HepG2 (cell line): ENCODE data around the gene COQ4.
A peak's percentile ranks its signal among the peaks of the same experiment; 100 is the strongest.

Experiments
- ARID2 ChIP-seq: sonication (generic); formaldehyde crosslinking; IDR thresholded peaks from 2 replicates; pipeline ENCODE4 v1.8.1; 2022; ENCODE audit warnings: mild to moderate bottlenecking, missing genetic modification reagents, borderline replicate concordance
- HMGA1 ChIP-seq: sonication (generic); formaldehyde crosslinking; conservative IDR thresholded peaks from 2 replicates; pipeline ENCODE4 v1.4.0; 2020; ENCODE audit warnings: missing genetic modification reagents
- SAFB2 ChIP-seq: sonication (generic); formaldehyde crosslinking; IDR thresholded peaks from 2 replicates; pipeline ENCODE4 v1.5.1; 2020; ENCODE audit warnings: missing genetic modification reagents, low read depth, mild to moderate bottlenecking, borderline replicate concordance
- SNRNP70 ChIP-seq: fragments of 200-400 bp; formaldehyde crosslinking; IDR thresholded peaks from 2 replicates; pipeline ENCODE4 v1.6.1; 2017; ENCODE audit warnings: mild to moderate bottlenecking, low read depth, low read length, moderate library complexity
- TBL1XR1 ChIP-seq: fragments of 150-350 bp; IDR thresholded peaks from 2 replicates; pipeline ENCODE4 v1.6.1; 2014; ENCODE audit warnings: borderline replicate concordance, low read length; ENCODE audit not compliant: partially characterized antibody
- TOE1 ChIP-seq: sonication (generic); formaldehyde crosslinking; IDR thresholded peaks from 2 replicates; pipeline ENCODE4 v1.4.0; 2020; ENCODE audit warnings: mild to moderate bottlenecking, missing genetic modification reagents
- TF ChIP-seq, protein P1 (sequence below): sonication (generic); formaldehyde crosslinking; IDR thresholded peaks from 2 replicates; pipeline ENCODE4 v1.5.0; 2020; ENCODE audit warnings: mild to moderate bottlenecking, missing genetic modification reagents, moderate library complexity
- TF ChIP-seq, protein P2 (sequence below): sonication (generic); formaldehyde crosslinking; IDR thresholded peaks from 2 replicates; pipeline ENCODE4 v1.9.0; 2021; ENCODE audit warnings: missing genetic modification reagents, borderline replicate concordance
- TF ChIP-seq, protein P3 (sequence below): IDR thresholded peaks from 2 replicates; pipeline ENCODE4 v1.6.1; 2016; ENCODE audit warnings: missing compliant biosample characterization, missing genetic modification reagents, borderline replicate concordance

DNA sequence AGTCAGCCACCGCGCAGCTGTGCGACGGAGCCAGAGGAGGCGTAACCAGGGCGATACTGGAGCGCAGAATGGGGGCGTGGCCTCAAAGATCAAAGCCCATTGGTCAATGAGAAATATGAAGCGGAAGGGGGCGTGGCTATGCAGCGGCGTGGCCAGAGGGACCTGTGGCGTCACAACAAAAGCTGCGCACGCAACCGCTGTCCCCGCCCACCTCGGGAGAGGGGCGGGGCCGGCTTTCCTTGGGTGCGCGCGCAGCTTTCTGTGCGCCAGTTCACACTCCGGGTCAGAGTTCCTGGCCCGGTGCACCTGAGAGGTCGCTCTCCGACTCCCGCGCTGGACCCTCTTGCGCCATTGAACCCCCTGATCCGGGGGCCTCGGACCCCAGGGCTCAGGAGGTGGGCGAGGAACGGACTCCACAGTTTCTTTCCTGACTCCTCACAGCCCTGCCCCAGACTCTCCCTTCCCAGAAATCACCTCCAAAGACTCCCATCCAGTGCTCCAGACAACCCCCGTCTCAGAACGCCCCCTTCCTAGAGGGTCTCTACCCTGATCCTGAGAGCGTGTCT is 46.5 kb upstream of the COQ4 start, which contains the start of gene SWI5:
- no peak for TF ChIP-seq SNRNP70
- TF ChIP-seq, protein P1, sequence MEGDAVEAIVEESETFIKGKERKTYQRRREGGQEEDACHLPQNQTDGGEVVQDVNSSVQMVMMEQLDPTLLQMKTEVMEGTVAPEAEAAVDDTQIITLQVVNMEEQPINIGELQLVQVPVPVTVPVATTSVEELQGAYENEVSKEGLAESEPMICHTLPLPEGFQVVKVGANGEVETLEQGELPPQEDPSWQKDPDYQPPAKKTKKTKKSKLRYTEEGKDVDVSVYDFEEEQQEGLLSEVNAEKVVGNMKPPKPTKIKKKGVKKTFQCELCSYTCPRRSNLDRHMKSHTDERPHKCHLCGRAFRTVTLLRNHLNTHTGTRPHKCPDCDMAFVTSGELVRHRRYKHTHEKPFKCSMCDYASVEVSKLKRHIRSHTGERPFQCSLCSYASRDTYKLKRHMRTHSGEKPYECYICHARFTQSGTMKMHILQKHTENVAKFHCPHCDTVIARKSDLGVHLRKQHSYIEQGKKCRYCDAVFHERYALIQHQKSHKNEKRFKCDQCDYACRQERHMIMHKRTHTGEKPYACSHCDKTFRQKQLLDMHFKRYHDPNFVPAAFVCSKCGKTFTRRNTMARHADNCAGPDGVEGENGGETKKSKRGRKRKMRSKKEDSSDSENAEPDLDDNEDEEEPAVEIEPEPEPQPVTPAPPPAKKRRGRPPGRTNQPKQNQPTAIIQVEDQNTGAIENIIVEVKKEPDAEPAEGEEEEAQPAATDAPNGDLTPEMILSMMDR (CRISPR knock-in tag), result no peak; the same call in 1 of the 2 replicates
- no peak for TF ChIP-seq ARID2 (CRISPR knock-in tag)
- peak; percentile 95; the same call in 1 of the 2 replicates for TF ChIP-seq SAFB2 (CRISPR knock-in tag)
- TF ChIP-seq HMGA1 (CRISPR knock-in tag), result no peak
- TF ChIP-seq TBL1XR1, result no peak
- no peak; the same call in 1 of the 2 replicates for TF ChIP-seq TOE1 (CRISPR knock-in tag)
- TF ChIP-seq, protein P2, sequence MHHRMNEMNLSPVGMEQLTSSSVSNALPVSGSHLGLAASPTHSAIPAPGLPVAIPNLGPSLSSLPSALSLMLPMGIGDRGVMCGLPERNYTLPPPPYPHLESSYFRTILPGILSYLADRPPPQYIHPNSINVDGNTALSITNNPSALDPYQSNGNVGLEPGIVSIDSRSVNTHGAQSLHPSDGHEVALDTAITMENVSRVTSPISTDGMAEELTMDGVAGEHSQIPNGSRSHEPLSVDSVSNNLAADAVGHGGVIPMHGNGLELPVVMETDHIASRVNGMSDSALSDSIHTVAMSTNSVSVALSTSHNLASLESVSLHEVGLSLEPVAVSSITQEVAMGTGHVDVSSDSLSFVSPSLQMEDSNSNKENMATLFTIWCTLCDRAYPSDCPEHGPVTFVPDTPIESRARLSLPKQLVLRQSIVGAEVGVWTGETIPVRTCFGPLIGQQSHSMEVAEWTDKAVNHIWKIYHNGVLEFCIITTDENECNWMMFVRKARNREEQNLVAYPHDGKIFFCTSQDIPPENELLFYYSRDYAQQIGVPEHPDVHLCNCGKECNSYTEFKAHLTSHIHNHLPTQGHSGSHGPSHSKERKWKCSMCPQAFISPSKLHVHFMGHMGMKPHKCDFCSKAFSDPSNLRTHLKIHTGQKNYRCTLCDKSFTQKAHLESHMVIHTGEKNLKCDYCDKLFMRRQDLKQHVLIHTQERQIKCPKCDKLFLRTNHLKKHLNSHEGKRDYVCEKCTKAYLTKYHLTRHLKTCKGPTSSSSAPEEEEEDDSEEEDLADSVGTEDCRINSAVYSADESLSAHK (CRISPR knock-in tag), result no peak
- TF ChIP-seq, protein P3, sequence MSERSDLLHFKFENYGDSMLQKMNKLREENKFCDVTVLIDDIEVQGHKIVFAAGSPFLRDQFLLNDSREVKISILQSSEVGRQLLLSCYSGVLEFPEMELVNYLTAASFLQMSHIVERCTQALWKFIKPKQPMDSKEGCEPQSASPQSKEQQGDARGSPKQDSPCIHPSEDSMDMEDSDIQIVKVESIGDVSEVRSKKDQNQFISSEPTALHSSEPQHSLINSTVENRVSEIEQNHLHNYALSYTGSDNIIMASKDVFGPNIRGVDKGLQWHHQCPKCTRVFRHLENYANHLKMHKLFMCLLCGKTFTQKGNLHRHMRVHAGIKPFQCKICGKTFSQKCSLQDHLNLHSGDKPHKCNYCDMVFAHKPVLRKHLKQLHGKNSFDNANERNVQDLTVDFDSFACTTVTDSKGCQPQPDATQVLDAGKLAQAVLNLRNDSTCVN (CRISPR knock-in tag), result no peak; the same call in 1 of the 2 replicates
